ENCODE measurements around the gene CCDC50. TPM values are rescaled to one million over a fixed set of nuclear protein-coding genes. Genes with fewer than 3 reads are reported as not detected.

Gene CCDC50, protein sequence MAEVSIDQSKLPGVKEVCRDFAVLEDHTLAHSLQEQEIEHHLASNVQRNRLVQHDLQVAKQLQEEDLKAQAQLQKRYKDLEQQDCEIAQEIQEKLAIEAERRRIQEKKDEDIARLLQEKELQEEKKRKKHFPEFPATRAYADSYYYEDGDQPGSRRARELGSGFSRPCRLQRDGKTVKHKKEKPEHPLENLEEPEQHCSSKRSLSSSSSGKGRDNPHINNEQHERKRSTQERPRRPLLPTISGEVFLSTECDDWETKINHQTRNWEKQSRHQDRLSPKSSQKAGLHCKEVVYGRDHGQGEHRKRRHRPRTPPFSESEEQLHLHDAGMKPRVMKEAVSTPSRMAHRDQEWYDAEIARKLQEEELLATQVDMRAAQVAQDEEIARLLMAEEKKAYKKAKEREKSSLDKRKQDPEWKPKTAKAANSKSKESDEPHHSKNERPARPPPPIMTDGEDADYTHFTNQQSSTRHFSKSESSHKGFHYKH
- 26.3 TPM for polyA plus RNA-seq (ENCODE audit: insufficient read length)

DNA sequence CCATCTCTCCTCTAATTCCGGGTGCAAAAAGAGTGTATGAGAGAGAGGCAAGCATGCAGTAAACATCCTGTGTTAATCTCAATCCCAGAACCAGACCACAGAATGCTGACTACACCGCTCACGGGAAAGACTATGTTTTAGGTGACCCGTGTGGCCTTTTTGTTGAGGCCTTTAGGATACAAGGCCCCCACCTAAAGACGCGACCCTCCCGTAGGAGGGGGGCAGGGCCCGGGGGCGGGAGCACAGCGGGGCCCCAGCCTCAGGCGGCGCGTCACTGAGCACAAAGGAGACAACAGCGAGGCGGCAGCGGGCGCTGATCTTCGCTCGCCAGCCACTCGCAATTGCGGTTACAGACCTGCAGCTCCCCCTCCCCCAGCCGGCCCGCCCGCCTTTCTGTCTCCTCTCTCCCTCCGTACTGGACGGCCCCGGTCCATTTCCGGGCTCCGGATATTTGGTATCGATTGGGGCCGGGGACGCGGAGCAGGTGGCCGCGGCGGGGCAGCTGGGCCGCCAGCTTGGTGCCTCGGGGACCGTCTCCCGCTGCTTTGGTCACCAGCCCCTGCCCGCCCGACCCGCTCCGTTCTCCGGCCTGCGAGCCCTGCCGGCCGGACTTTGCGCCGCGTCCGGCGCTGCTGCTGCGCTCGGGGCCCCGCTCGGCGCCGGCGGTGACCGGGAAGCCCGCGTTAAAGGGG, at the start of gene CCDC50:
Gene CCDC50, plus strand, starts transcription at position 433 of the 692 bp plus-strand sequence. CDS start 281 bp downstream, outside the sequence.
- no peak for DNase-seq (ENCODE audit: low read depth)

- no peak for DNase-seq (ENCODE audit: low read depth)
These were observed 49.1 kb upstream of the CCDC50 start for GRCh38 chr3:191280111-191280510.

DNA sequence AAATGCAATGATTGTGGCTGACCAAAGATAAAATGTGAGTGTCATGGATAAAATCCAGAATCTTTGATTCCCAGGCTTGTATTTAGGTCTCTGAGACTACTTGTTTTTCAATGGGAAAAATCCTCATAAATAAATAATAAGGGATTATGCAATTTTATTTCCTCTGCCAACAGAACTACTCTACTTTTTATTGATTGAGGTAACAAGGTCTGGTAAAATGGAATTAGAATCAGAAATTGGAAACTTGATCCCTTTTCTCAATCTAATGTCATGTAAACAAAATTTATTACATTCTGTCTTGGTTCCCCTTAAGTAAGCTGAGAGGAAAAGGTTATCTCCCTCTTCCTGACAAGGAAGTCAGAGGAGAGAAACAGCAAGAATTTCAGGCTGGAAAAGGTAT, 48.3 kb upstream of the CCDC50 start:
- DNase-seq (ENCODE audit: low read depth): no peak

DNA sequence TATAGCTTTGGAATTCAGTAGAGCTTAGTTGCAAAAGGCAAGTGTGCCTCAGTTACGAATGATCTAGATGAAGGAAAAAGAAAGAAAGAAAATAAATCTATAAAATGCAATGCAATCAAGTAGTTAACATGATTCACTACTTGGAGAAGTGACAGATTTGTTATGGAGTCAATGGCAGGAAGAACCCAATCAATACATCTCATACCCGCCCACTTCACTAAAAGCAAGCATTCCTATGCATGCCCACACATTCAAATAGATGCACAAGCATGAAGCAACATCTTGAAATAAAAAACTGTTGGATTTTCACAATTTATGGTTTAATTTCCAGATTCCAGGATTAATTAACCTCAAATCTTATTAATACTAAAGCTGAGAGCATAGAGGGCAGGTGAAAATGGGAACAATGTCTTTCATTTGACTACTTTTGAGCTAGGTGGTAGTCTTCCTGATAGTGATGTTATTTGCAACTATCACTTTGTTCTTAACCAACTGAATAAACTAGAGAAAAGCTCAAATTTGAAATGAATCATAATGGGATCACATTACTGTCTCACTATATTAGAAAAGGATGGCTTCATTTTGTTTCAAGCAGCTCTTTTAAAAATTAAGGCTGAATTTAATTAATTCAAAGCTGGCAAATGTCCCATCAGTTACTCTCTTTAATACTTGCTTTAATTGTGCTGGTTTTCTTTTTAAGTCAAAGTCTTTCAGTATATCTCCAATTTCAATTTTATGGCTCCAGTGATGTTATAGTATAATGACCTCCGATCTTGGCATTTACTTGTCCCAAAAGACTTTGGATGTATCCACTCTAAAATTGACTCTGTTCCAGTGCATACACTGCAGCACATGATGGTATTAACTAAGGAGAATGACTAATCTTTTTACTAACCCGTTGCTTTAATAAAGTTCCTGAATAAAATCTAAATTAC, 46.7 kb upstream of the CCDC50 start:
- no peak for DNase-seq (ENCODE audit: low read depth)

GRCh38 chr3:191283400-191283799, 45.8 kb upstream of the CCDC50 start:
- no peak for DNase-seq (ENCODE audit: low read depth)

DNA sequence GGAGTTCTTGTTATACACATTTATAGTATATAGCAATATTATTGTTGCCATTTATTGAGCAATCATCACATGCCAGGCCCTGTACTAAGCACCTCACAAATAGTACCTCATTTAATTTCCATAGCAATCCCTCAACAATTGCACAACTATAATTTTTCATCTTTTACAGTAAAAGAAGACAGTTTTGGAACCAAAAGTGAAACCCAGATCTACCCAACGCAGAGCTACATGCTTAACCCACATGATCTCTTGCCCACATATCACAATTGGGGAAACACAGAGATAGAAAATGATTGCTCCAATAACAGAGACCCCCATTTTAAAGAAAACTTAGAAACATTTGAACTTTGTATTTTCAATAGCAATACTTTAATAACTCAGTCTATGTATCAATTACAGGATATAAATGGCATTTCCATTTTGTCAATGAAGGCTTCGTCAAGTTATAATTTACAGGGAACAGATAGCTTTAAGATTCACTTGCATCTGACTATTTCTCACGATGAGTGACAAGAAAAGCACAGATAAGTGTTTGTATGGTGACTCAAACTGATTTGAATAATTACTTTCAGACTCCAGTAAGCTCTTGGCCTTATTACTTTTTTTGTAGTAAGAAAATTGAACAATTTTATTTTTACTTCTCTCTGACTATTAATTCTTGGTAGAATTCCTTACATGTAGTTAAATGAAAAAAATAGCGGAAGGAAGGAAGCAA, 38.7 kb upstream of the CCDC50 start:
- no peak for DNase-seq (ENCODE audit: low read depth)

- DNase-seq (ENCODE audit: low read depth): no peak
These were observed 36.8 kb upstream of the CCDC50 start for GRCh38 chr3:191292243-191293015.

GRCh38 chr3:191294291-191294690, 34.9 kb upstream of the CCDC50 start:
- DNase-seq (ENCODE audit: low read depth): no peak

DNA sequence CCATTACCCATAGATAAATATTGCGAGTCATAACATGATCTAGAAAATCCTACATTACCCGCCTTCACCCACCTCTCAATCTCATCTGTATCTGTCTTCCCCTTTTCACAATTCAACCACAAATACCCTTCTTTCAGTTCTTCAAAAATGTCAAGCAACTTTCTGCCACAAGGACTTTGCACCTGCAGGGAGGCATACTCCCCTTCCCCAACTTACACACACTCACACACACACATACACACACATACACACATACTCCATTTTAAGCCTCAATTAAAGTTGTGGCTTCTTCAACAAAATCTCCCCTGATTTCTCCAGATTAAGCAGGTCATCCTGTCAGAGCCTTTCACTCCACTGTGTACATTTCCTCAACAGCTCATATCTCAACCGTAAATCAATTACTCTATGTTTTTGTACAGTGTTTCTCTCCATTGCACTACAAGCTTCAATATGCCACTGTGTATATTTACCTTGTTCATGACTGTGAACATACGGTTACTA, 33.1 kb upstream of the CCDC50 start:
- DNase-seq (ENCODE audit: low read depth): no peak

- DNase-seq (ENCODE audit: low read depth): no peak
These were observed 30.3 kb upstream of the CCDC50 start for GRCh38 chr3:191298846-191299245.

GRCh38 chr3:191300422-191300821, 28.8 kb upstream of the CCDC50 start:
- no peak for DNase-seq (ENCODE audit: low read depth)

GRCh38 chr3:191301017-191301416, 28.2 kb upstream of the CCDC50 start:
- no peak for DNase-seq (ENCODE audit: low read depth)

DNA sequence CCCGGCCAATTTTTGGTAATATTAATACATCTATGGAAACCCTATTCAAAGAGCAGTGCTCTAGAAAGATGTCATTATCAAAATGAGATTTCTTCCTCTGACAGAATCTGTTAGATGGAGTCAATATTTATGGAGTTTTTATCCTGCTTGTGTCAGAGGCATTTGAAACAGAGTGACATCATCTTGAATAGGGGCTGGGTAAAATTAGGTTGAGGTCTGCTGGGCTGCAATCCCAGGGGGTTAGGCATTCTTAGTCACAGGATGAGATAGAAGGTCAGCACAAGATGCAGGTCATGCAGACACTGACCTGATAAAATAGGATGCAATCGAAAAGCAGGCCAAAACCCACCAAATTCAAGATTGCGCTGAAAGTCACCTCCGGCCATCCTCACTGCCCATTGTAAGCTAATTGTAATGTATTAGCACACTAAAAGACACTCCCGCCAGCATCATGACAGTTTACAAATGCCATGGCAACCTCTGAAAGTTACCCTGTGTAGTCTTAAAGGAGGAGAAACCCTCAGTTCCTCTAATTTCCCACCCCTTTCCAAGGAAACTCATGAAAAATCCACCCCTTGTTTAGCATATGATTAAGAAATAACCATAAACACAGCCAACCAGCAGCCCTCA, 27.3 kb upstream of the CCDC50 start:
- no peak for DNase-seq (ENCODE audit: low read depth)

DNA sequence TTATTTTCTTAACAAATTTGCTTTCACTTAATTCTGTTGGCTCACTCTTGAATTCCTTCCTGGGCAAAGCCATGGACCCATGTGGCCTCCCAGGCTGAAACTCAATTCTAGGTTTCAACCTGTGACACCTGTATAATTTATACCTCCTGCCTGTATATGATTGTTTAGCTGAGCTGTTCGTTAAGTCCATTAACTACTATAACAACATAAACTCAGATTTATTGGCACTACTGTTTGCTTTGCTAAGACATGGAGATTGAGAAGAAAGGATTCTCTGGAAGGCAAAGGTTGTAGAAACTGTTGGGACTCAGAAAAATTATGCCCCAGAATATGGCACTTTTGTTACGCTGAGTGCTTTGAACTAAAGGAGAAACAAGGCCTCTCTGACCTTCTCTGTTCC, 26.7 kb upstream of the CCDC50 start:
- no peak for DNase-seq (ENCODE audit: low read depth)

GRCh38 chr3:191303596-191303995, 25.6 kb upstream of the CCDC50 start:
- no peak for DNase-seq (ENCODE audit: low read depth)

- no peak for DNase-seq (ENCODE audit: low read depth)
These were observed 22.8 kb upstream of the CCDC50 start for GRCh38 chr3:191306428-191306827.

- no peak for DNase-seq (ENCODE audit: low read depth)
These were observed 21.9 kb upstream of the CCDC50 start for GRCh38 chr3:191307341-191307740.

- DNase-seq (ENCODE audit: low read depth): no peak
These were observed 15.9 kb upstream of the CCDC50 start for GRCh38 chr3:191313296-191313695.

GRCh38 chr3:191314109-191314728, 15.0 kb upstream of the CCDC50 start:
- DNase-seq (ENCODE audit: low read depth): no peak
